Hepatocyte (in vitro differentiated cells): ENCODE measurements around the gene COG2. TPM values are rescaled to one million over a fixed set of nuclear protein-coding genes. Genes with fewer than 3 reads are reported as not detected.

Experiments used
- DNase-seq: peaks from one replicate; pipeline ENCODE4 v3.0.0-alpha.2; 2016; ENCODE audit warnings: low spot score
- H2AFZ ChIP-seq: fragments of 200-600 bp; sonication (generic); 2 replicates; pipeline ENCODE4 v1.6.0; 2016; ENCODE audit warnings: antibody characterized with exemption, mild to moderate bottlenecking
- H3K27ac ChIP-seq: fragments of 200-600 bp; sonication (generic); 2 replicates; pipeline ENCODE4 v1.5.1; 2016; ENCODE audit warnings: mild to moderate bottlenecking
- H3K27me3 ChIP-seq: fragments of 200-600 bp; sonication (generic); 2 replicates; pipeline ENCODE4 v1.6.1; 2016
- H3K36me3 ChIP-seq: fragments of 200-600 bp; sonication (generic); replicated peaks from 2 replicates; pipeline ENCODE4 v1.5.1; 2016; ENCODE audit warnings: low read depth; ENCODE audit not compliant: insufficient read depth
- H3K4me1 ChIP-seq: fragments of 200-600 bp; sonication (generic); 2 replicates; pipeline ENCODE4 v1.5.1; 2016; ENCODE audit warnings: mild to moderate bottlenecking, moderate library complexity; ENCODE audit not compliant: insufficient read depth
- H3K4me2 ChIP-seq: fragments of 200-600 bp; sonication (generic); 2 replicates; pipeline ENCODE4 v1.6.0; 2016
- H3K4me3 ChIP-seq: fragments of 200-600 bp; sonication (generic); 2 replicates; pipeline ENCODE4 v1.5.1; 2016; ENCODE audit warnings: mild to moderate bottlenecking
- H3K79me2 ChIP-seq: fragments of 200-600 bp; sonication (generic); 2 replicates; pipeline ENCODE4 v1.6.0; 2017; ENCODE audit warnings: mild to moderate bottlenecking
- H3K9me2 ChIP-seq: fragments of 200-600 bp; sonication (generic); replicated peaks from 2 replicates; pipeline ENCODE4 v1.6.0; 2017; ENCODE audit warnings: mild to moderate bottlenecking; ENCODE audit not compliant: insufficient read depth
- H3K9me3 ChIP-seq: fragments of 200-600 bp; sonication (generic); 2 replicates; pipeline ENCODE4 v1.5.1; 2016; ENCODE audit warnings: low read depth, mild to moderate bottlenecking
- H4K20me1 ChIP-seq: fragments of 200-600 bp; sonication (generic); 2 replicates; pipeline ENCODE4 v1.6.0; 2016; ENCODE audit warnings: mild to moderate bottlenecking; ENCODE audit not compliant: insufficient read depth, poor library complexity, severe bottlenecking
- EZH2 ChIP-seq: fragments of 200-600 bp; sonication (generic); IDR thresholded peaks from 2 replicates; pipeline ENCODE4 v1.6.1; 2016; ENCODE audit warnings: antibody characterized with exemption, mild to moderate bottlenecking, borderline replicate concordance
- EZH2phosphoT487 ChIP-seq: fragments of 200-600 bp; sonication (generic); IDR thresholded peaks from one replicate; pipeline ENCODE4 v1.6.1; 2018; ENCODE audit warnings: antibody characterized with exemption, mild to moderate bottlenecking, low read depth, moderate library complexity; ENCODE audit not compliant: unreplicated experiment, severe bottlenecking
- WGBS: methylation state at CpG from one replicate; pipeline ENCODE4 v1.1.6; 2016; ENCODE audit warnings: low lambda C conversion rate; ENCODE audit errors: missing lambda C conversion rate; 5-methylcytosine and 5-hydroxymethylcytosine counted together
- polyA plus RNA-seq: library from polyadenylated mRNA; unstranded; fragments of >200 nt; fragmentation: Nextera tagmentation; extraction: Ambion mirVana; gene quantifications from 2 replicates; pipeline ENCODE4 v1.2.1, GENCODE V29; 2016
- total RNA-seq: library from RNA; depleted of rRNA; stranded (reverse); fragments of >200 nt; gene quantifications from 2 replicates; pipeline ENCODE4 v1.2.3, GENCODE V29; 2014
- TF ChIP-seq, protein P1 (sequence below): fragments of 200-600 bp; sonication (generic); IDR thresholded peaks from 2 replicates; pipeline ENCODE4 v1.5.1; 2016; ENCODE audit warnings: antibody characterized with exemption, mild to moderate bottlenecking; ENCODE audit not compliant: poor library complexity

The COG2 gene
- total and polyA plus RNA-seq, 2 experiments from 2014 or later = 25.3 to 46.2 TPM

DNA sequence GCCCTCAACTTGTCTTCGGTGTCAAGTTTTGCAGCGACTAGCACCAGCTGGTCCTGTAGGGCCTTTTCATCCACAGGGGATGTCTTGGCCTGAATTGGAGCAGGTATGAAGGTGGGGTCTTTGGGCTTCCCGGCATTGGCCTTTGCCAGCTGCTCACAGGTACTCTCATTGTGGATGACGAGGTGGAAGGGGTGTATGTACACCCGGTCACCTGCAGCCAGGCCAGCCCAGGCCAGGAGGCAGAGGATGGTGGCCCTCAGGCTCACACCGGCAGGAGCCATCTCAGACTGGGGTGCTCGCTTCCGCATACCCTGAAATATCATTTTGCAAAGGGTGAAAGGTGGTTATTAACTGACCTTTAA lies 68.2 kb downstream of the COG2 start:
- Histone ChIP-seq H3K4me3 (no peak overlapping the region), H3K9me2 (no peaks in the 10 kb centered on the region), H3K27me3 (no peaks in the 10 kb centered on the region), H3K4me2 (no peak overlapping the region), H3K9me3 (no peaks in the 10 kb centered on the region), H2AFZ (no peak overlapping the region), H3K4me1 (peaks cover 32% of the 10 kb centered on the region), H3K36me3 (no peaks in the 10 kb centered on the region), H3K79me2 (peaks cover 5% of the 10 kb centered on the region), H4K20me1 (no peaks in the 10 kb centered on the region), H3K27ac (no peak overlapping the region)
- TF ChIP-seq, protein P1, sequence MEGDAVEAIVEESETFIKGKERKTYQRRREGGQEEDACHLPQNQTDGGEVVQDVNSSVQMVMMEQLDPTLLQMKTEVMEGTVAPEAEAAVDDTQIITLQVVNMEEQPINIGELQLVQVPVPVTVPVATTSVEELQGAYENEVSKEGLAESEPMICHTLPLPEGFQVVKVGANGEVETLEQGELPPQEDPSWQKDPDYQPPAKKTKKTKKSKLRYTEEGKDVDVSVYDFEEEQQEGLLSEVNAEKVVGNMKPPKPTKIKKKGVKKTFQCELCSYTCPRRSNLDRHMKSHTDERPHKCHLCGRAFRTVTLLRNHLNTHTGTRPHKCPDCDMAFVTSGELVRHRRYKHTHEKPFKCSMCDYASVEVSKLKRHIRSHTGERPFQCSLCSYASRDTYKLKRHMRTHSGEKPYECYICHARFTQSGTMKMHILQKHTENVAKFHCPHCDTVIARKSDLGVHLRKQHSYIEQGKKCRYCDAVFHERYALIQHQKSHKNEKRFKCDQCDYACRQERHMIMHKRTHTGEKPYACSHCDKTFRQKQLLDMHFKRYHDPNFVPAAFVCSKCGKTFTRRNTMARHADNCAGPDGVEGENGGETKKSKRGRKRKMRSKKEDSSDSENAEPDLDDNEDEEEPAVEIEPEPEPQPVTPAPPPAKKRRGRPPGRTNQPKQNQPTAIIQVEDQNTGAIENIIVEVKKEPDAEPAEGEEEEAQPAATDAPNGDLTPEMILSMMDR = no peak
- TF ChIP-seq EZH2phosphoT487 (no peak), EZH2 (no peak)
- 94% methylated on average over 8 of the region's 8 CpGs for WGBS
- DNase-seq = no peak

DNA sequence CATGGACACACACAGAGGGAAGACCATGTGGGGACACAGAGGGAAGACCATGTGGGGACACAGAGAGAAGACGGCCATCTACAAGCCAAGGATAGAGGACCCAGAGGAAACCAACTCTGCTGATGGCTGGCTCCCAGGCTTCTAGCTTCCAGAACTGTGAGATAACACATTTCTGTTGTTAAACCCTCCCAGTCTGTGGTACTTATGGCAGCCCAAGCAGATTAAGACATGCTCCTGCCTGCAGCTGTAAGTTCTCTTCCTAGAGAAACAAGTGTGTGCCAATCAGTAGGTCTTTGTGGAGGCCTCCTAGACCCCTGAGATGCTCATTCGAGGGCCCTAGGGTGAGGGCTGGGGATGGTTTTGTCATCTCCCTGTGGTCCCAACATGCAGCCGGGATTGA lies 69.0 kb downstream of the COG2 start:
- Histone ChIP-seq H3K27ac (no peak overlapping the region), H3K79me2 (peaks cover 5% of the 10 kb centered on the region), H3K9me2 (no peaks in the 10 kb centered on the region), H3K4me1 (peaks cover 32% of the 10 kb centered on the region), H3K27me3 (no peaks in the 10 kb centered on the region), H3K36me3 (no peaks in the 10 kb centered on the region), H2AFZ (no peak overlapping the region), H3K4me2 (no peak overlapping the region), H4K20me1 (no peaks in the 10 kb centered on the region), H3K4me3 (no peak overlapping the region), H3K9me3 (no peaks in the 10 kb centered on the region)
- 94% methylated on average over 3 of the region's 3 CpGs for WGBS
- DNase-seq = no peak
- TF ChIP-seq EZH2phosphoT487 = no peak
- no peak for TF ChIP-seq EZH2
- TF ChIP-seq, protein P1 = no peak

DNA sequence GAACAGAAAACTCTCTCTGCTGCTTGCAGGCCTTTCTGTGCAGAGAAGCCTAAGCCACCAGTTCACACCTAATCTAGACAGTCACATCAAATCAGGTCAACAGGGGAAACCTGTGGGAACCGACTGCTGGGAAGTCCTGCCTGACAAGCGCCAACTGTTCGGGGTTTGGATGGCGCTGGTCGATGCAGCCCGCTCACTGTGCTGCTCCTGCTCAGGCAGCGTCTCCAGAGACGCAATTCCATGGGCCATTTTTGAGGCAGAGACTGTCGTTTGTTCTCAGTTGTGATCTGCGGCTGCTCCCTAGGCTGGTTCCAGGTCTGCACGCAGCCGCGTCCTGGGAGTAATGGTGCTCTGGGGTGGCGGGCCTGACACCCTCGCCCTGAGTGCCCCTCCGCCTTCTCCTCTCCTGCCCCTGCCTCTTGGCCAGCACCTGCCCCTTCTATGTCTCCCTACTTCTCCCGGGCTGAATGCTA lies 70.2 kb downstream of the COG2 start:
- no peaks in the 10 kb centered on the region for H3K27me3 ChIP-seq
- no peak for DNase-seq
- no peak overlapping the region for H3K4me3 ChIP-seq
- no peak for TF ChIP-seq EZH2phosphoT487
- TF ChIP-seq, protein P1 = no peak
- TF ChIP-seq EZH2 = no peak
- peak overlapping the region; percentile 80 for H3K27ac ChIP-seq
- H3K4me2 ChIP-seq = peak overlapping the region; percentile 55
- 93% methylated on average over 17 of the region's 17 CpGs for WGBS
- H4K20me1 ChIP-seq = no peaks in the 10 kb centered on the region
- no peaks in the 10 kb centered on the region for H3K9me2 ChIP-seq
- H3K9me3 ChIP-seq = no peaks in the 10 kb centered on the region
- peaks cover 5% of the 10 kb centered on the region for H3K79me2 ChIP-seq
- H3K4me1 ChIP-seq = peaks cover 32% of the 10 kb centered on the region
- no peak overlapping the region for H2AFZ ChIP-seq
- H3K36me3 ChIP-seq = no peaks in the 10 kb centered on the region

DNA sequence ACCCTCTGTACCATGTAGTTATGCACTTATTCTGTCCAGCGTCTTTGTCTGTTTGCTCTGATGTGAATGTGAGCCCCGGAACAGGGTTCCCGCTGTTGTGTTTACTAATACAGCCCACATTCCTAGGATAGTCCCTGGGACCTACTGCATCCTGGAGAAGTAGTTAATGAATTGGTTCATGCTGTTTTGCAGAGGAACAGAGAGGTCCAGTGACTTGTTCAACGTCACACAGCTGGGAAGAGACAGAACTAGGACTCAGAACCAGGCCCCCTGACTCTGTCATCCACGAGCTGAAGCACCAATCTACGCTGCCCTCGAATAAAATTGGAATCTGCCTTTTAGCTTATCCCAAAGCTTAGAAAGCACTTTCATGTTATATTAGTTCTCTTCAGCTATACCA lies 70.9 kb downstream of the COG2 start:
- Histone ChIP-seq H3K4me3 (no peak overlapping the region), H3K4me2 (peak overlapping the region; percentile 55), H3K9me2 (no peaks in the 10 kb centered on the region), H3K36me3 (no peaks in the 10 kb centered on the region), H3K9me3 (no peaks in the 10 kb centered on the region), H3K79me2 (peaks cover 5% of the 10 kb centered on the region), H3K4me1 (peaks cover 30% of the 10 kb centered on the region), H3K27me3 (no peaks in the 10 kb centered on the region), H3K27ac (peak overlapping the region; percentile 80), H4K20me1 (no peaks in the 10 kb centered on the region), H2AFZ (no peak overlapping the region)
- TF ChIP-seq EZH2 (no peak), EZH2phosphoT487 (no peak)
- TF ChIP-seq, protein P1 = no peak
- WGBS = 63% methylated on average over 7 of the region's 7 CpGs
- no peak for DNase-seq
